ENCODE measurements around the gene TCAP. TPM values are rescaled to one million over a fixed set of nuclear protein-coding genes. Genes with fewer than 3 reads are reported as not detected.

Gene TCAP
- total and polyA plus RNA-seq, 10 of the 15 experiments (the other 5 are each of a cell fraction or from before 2014, with no cell fraction given): 0.17 to 1.0 (median 0.36) TPM; not detected in 3

DNA sequence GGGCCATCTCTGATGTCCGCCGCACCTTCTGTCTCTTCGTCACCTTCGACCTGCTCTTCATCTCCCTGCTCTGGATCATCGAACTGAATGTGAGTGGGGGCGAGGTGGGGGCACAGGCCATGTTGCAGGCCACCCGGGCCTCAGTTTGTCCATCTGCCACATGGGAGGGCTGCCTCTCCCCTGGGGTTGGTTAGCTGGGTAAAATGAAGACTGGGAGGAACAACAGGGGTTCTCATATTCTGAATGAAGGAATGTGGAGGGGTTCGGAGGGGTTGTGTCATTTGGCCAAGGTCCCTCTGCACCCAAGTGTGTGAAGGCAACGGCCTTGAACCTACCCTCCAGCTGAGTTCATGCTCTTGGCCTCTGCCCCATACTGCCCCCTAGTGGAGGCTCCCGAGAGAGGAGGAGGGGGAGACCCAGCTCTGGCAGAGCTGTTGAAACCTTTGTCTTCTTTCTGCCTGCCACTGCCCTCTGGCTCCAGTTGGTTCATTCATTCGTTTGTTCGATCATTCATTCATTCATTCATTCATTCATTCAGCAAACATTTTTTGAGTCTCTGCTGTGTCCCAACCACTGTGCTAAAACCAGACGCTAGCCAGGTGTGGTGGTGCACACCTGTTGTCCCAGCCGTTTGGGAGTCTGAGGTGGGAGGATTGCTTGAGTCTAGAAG lies 11.4 kb upstream of the TCAP start:
- ChIA-PET SMC1A (ENCODE audit: uncharacterized antibody, unreplicated experiment) (interaction anchor here (0.5 to 1.5 kb wide), 11 partner anchors 10 to 328 kb away, joined by 3 to 11 read pairs (median 4); partner anchors contain the start of genes MIEN1 and PGAP3), POLR2A (interaction anchor here (0.6 to 0.7 kb wide), 2 partner anchors 60 to 318 kb away, joined by 3 read pairs; no protein-coding TSS in a partner anchor), CTCF (interaction anchor here (0.5 to 8.8 kb wide), 33 partner anchors 9 to 467 kb away, joined by 3 to 100 read pairs (median 6); partner anchors contain the start of genes MIEN1, PGAP3, PNMT and PSMD3), RAD21 (ENCODE audit: unreplicated experiment) (interaction anchor here (0.6 to 1.0 kb wide), 7 partner anchors 22 to 105 kb away, joined by 3 to 8 read pairs (median 3); partner anchors contain the start of gene MIEN1)
- Histone ChIP-seq H3K4me2 (ENCODE audit: control insufficient read depth, insufficient read depth) (no peak overlapping the region), H3K4me1 (ENCODE audit: control insufficient read depth, insufficient read depth, low read length) (peaks cover 5% of the 10 kb centered on the region; the same call in 1 of the 2 replicates), H3K27me3 (replicated peaks in 1 of 2; ENCODE audit: control insufficient read depth in 2 of 2, insufficient read depth in 2 of 2, low read length in 1 of 2) (no peaks in the 10 kb centered on the region), H2AFZ (ENCODE audit: control insufficient read depth, low read depth, low read length) (no peak overlapping the region), H3K9me3 (replicated peaks; ENCODE audit: control insufficient read depth, insufficient read depth, low read length) (no peaks in the 10 kb centered on the region), H3K9ac (ENCODE audit: control insufficient read depth, insufficient read depth, low read length) (no peak overlapping the region), H3K4me3 (no peak overlapping the region), H3K79me2 (ENCODE audit: control insufficient read depth, insufficient read depth, low read length) (no peaks in the 10 kb centered on the region; the same call in 1 of the 2 replicates), H3K36me3 (ENCODE audit: control insufficient read depth in 2 of 2, insufficient read depth in 2 of 2, low read length in 1 of 2) (peaks cover 8 to 11% of the 10 kb centered on the region in 2 experiments; a peak in 3 of 4 replicates), H4K20me1 (ENCODE audit: control insufficient read depth, insufficient read depth) (no peaks in the 10 kb centered on the region), H3K27ac (ENCODE audit: control insufficient read depth, insufficient read depth) (no peak overlapping the region)
- in situ Hi-C loops (cut with MboI): no loop called here
- no peak for DNase-seq (ENCODE audit: low read depth, low spot score)
- intact Hi-C loops (cut with micrococcal nuclease; ENCODE audit: unreplicated experiment): no loop called here
- 50% methylated on average over 13 of the region's 14 CpGs for WGBS (ENCODE audit: insufficient coverage, insufficient replicate concordance, low lambda C conversion rate, missing lambda C conversion rate)
- peak; percentile 59 for FAIRE-seq
- peak; percentile 98 for ATAC-seq
- no TSS peak for BruUV-seq (replicated peaks)
- TF ChIP-seq YY1 (IDR thresholded peaks at IDR 0.05; ENCODE audit: low read depth, low read length): 0 out of 2 replicates have a peak, but pooled peaks have one; percentile 19
- no peak for TF ChIP-seq ZNF622 (IDR thresholded peaks at IDR 0.05)
- TF ChIP-seq TCF7 (IDR thresholded peaks at IDR 0.05; ENCODE audit: borderline replicate concordance): no peak
- no peak for TF ChIP-seq PAX5 (IDR thresholded peaks at IDR 0.05; ENCODE audit: borderline replicate concordance, low read depth, low read length)
- no peak for TF ChIP-seq STAT3 (IDR thresholded peaks at IDR 0.05; ENCODE audit: low read depth, low read length)
- TF ChIP-seq ZNF24 (IDR thresholded peaks at IDR 0.05): peak; percentile 96
- TF ChIP-seq, protein P1, sequence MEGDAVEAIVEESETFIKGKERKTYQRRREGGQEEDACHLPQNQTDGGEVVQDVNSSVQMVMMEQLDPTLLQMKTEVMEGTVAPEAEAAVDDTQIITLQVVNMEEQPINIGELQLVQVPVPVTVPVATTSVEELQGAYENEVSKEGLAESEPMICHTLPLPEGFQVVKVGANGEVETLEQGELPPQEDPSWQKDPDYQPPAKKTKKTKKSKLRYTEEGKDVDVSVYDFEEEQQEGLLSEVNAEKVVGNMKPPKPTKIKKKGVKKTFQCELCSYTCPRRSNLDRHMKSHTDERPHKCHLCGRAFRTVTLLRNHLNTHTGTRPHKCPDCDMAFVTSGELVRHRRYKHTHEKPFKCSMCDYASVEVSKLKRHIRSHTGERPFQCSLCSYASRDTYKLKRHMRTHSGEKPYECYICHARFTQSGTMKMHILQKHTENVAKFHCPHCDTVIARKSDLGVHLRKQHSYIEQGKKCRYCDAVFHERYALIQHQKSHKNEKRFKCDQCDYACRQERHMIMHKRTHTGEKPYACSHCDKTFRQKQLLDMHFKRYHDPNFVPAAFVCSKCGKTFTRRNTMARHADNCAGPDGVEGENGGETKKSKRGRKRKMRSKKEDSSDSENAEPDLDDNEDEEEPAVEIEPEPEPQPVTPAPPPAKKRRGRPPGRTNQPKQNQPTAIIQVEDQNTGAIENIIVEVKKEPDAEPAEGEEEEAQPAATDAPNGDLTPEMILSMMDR (IDR thresholded peaks at IDR 0.05 in 2 of 3, conservative IDR thresholded peaks at IDR 0.05 in 1 of 3; ENCODE audit: control insufficient read depth in 2 of 3, extremely low read depth in 1 of 3, insufficient read depth in 1 of 3, low read depth in 3 of 3, low read length in 3 of 3): peak; percentile 74 to 96 (median 96)
- TF ChIP-seq IRF4 (IDR thresholded peaks at IDR 0.05; ENCODE audit: low read depth, low read length): peak; percentile 20; the same call in 1 of the 2 replicates
- no peak for TF ChIP-seq NFIC (IDR thresholded peaks at IDR 0.05; ENCODE audit: low read depth, low read length)
- TF ChIP-seq NFYB (IDR thresholded peaks at IDR 0.05; ENCODE audit: insufficient read depth, low read depth, low read length): no peak
- TF ChIP-seq SMC3 (IDR thresholded peaks at IDR 0.05; ENCODE audit: borderline replicate concordance, low read length): peak; percentile 41; the same call in 1 of the 2 replicates
- TF ChIP-seq ZNF217 (IDR thresholded peaks at IDR 0.05): no peak
- no peak for TF ChIP-seq STAT1 (conservative IDR thresholded peaks at IDR 0.05)
- TF ChIP-seq SUZ12 (IDR thresholded peaks at IDR 0.05; ENCODE audit: unreplicated experiment): no peak
- no peak for TF ChIP-seq IRF5 (IDR thresholded peaks at IDR 0.05; ENCODE audit: borderline replicate concordance)
- peak; percentile 54 for TF ChIP-seq RAD21 (IDR thresholded peaks at IDR 0.05; ENCODE audit: insufficient read depth, low read depth, low read length)
- TF ChIP-seq NR2C1 (IDR thresholded peaks at IDR 0.05): no peak
- TF ChIP-seq SPI1 (IDR thresholded peaks at IDR 0.05; ENCODE audit: borderline replicate concordance, insufficient read depth, low read depth, low read length): no peak
- no peak for TF ChIP-seq ZBTB33 (IDR thresholded peaks at IDR 0.05)
